ENCODE results near the gene MVB12B. TPM values are rescaled to one million over a fixed set of nuclear protein-coding genes. Genes with fewer than 3 reads are reported as not detected.

Gene MVB12B
- polyA plus RNA-seq, 1 experiment = 4.4 TPM

DNA sequence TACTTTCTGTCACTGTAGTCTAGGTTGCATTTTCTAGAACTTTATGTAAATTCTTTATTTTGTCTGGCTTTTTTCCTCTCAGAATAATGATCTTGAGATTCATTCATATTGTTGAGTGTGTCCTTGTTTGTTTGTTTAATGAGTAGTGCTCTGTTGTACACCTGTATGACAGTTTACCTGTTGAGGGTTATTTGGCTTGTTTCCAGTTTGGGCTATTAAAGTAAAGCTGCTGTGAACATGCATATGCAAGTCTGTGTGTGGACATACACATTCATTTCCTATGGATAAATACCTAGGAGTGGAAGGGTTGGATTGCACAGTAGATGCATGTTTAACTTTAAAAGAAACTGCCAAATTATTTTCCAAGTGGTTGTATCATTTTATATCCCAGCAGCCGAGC, 30.4 kb downstream of the MVB12B start:
- no peak for DNase-seq (ENCODE audit: low read depth, low spot score)
- ChIA-PET POLR2A (no interaction called here), CTCF (interaction anchor here (1.3 kb wide), 1 partner anchor 41 kb away, joined by 3 read pairs; no protein-coding TSS in a partner anchor)
- Histone ChIP-seq H3K9me3 (ENCODE audit: control insufficient read depth, insufficient read depth, low read length) (peaks cover 3% of the 10 kb centered on the region), H3K4me3 (ENCODE audit: low read depth, low read length) (no peak overlapping the region), H3K27ac (ENCODE audit: low read depth, low read length) (no peak overlapping the region), H3K27me3 (ENCODE audit: control insufficient read depth, insufficient read depth, low read length) (no peaks in the 10 kb centered on the region)
- TF ChIP-seq, protein P1, sequence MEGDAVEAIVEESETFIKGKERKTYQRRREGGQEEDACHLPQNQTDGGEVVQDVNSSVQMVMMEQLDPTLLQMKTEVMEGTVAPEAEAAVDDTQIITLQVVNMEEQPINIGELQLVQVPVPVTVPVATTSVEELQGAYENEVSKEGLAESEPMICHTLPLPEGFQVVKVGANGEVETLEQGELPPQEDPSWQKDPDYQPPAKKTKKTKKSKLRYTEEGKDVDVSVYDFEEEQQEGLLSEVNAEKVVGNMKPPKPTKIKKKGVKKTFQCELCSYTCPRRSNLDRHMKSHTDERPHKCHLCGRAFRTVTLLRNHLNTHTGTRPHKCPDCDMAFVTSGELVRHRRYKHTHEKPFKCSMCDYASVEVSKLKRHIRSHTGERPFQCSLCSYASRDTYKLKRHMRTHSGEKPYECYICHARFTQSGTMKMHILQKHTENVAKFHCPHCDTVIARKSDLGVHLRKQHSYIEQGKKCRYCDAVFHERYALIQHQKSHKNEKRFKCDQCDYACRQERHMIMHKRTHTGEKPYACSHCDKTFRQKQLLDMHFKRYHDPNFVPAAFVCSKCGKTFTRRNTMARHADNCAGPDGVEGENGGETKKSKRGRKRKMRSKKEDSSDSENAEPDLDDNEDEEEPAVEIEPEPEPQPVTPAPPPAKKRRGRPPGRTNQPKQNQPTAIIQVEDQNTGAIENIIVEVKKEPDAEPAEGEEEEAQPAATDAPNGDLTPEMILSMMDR (IDR thresholded peaks at IDR 0.05; ENCODE audit: low read depth, low read length) = no peak

DNA sequence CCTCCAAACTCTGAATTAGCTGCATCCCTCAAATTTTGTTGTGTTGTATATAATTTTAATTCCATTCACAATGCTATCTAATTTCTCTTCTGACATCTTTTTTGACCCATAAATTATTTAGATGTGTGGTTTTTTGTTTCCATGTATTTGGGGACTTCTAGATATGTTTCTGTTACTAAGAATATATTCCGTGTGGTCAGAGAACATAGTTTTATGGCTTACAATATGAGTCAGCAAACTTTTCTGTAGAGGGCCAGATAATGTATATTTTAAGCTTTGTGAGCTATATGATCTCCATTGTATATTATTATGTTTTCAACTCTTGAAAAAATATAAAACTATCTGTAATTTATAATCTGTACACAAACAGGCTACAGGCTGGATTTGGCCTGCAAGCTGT, 33.4 kb downstream of the MVB12B start:
- POLR2A ChIA-PET = no interaction called here
- Histone ChIP-seq H3K27ac (ENCODE audit: low read depth, low read length) (no peak overlapping the region), H3K4me3 (ENCODE audit: low read depth, low read length) (no peak overlapping the region), H3K27me3 (ENCODE audit: control insufficient read depth, insufficient read depth, low read length) (no peaks in the 10 kb centered on the region), H3K9me3 (ENCODE audit: control insufficient read depth, insufficient read depth, low read length) (peaks cover 6% of the 10 kb centered on the region)
- CTCF ChIA-PET = no interaction called here
- no peak for DNase-seq (ENCODE audit: low read depth, low spot score)
- TF ChIP-seq, protein P1 (IDR thresholded peaks at IDR 0.05; ENCODE audit: low read depth, low read length) = no peak

DNA sequence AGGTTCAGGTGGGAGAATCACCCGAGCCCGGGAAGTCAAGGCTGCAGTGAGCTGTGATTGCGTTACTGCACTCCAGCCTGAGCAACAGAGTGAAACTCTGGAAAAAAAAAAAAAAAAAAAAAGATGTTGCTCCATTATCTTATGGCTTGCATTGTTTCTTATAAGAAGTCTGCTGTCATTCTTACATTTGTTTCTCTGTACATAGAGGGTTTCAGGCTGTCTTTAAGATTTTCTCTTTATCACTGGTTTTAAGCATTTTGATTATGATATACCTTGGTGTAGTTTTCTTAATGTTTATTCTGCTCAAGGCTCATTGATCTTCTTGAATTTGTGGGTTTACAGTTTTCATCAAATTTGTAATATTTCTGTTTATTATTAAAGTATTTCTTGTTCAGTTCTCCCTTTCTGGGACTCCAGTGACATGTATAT, 35.2 kb downstream of the MVB12B start:
- Histone ChIP-seq H3K27ac (ENCODE audit: low read depth, low read length) (no peak overlapping the region), H3K27me3 (ENCODE audit: control insufficient read depth, insufficient read depth, low read length) (no peaks in the 10 kb centered on the region), H3K4me3 (ENCODE audit: low read depth, low read length) (no peak overlapping the region), H3K9me3 (ENCODE audit: control insufficient read depth, insufficient read depth, low read length) (peaks cover 6% of the 10 kb centered on the region)
- ChIA-PET POLR2A (interaction anchor here (0.7 kb wide), 1 partner anchor 36 kb away, joined by 7 read pairs; no protein-coding TSS in a partner anchor), CTCF (interaction anchor here (0.6 kb wide), 1 partner anchor 66 kb away, joined by 8 read pairs; no protein-coding TSS in a partner anchor)
- TF ChIP-seq, protein P1 (IDR thresholded peaks at IDR 0.05; ENCODE audit: low read depth, low read length) = no peak
- DNase-seq (ENCODE audit: low read depth, low spot score) = no peak

DNA sequence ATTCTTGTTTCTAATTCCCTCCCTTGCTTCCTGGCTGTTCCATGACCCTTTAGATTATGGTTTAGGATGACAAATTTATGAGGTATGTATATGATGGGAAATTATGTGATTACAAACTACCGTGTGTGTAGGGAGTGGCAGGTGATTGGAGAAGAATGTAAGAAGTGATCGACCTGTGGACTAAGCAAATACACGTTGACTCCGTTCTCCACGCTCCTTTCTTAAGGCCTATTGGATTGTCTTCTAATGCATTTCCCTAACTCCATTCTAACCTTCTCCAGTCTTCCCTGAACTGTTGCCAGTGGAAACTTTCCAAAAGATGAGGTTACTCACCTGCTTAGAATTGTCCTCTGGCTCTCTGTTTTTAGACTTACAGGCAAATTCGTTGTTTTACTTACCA, 36.6 kb downstream of the MVB12B start:
- Histone ChIP-seq H3K27ac (ENCODE audit: low read depth, low read length) (no peak overlapping the region), H3K9me3 (ENCODE audit: control insufficient read depth, insufficient read depth, low read length) (peaks cover 6% of the 10 kb centered on the region), H3K27me3 (ENCODE audit: control insufficient read depth, insufficient read depth, low read length) (no peaks in the 10 kb centered on the region), H3K4me3 (ENCODE audit: low read depth, low read length) (no peak overlapping the region)
- CTCF ChIA-PET = interaction anchor here (0.5 kb wide), 1 partner anchor 1135 kb away, joined by 4 read pairs; no protein-coding TSS in a partner anchor
- no peak for DNase-seq (ENCODE audit: low read depth, low spot score)
- POLR2A ChIA-PET = no interaction called here
- TF ChIP-seq, protein P1 (IDR thresholded peaks at IDR 0.05; ENCODE audit: low read depth, low read length) = no peak

DNA sequence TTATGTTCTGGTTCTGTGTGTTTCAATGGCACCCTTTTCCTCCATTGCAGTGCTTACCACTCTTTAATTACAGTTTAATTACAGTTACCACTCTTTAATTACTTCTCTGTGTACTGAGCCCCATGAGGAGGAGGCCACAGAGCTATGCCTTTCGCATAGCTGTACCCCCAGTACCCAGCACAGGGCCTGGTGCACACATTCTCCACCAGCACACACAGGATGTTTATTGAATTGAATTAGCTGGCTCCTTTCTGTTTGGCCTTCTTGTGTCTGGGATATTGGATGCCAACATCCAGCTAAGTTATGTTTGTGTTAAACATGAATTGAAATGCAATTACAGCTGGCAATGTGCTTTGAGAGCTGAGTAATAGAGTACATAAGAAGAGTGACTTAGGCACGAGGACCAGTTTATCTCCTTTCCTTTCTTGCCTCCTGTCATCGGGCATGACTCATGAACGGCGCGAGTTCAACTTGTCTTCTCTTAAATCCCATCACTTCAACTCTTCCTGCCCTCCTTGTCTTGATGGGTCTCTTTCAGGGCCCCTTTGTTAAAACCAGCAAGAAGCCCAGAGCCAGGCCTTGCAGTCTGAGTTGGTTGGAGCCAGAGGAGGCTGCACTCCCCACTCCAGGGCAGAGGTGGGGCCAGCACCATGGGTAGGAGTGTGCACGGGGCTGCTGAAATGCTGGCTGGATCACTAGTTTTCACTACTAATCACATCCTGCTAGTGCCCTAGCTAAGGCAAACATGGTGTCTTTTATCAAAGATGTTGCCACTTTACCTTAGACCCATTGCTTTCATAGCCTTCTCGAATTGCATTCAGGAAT, 37.4 kb downstream of the MVB12B start:
- peak; percentile 33 for DNase-seq (ENCODE audit: low read depth, low spot score)
- no peak overlapping the region for H3K4me3 ChIP-seq (ENCODE audit: low read depth, low read length)
- peaks cover 6% of the 10 kb centered on the region for H3K9me3 ChIP-seq (ENCODE audit: control insufficient read depth, insufficient read depth, low read length)
- no peak overlapping the region for H3K27ac ChIP-seq (ENCODE audit: low read depth, low read length)
- POLR2A ChIA-PET = interaction anchor here (0.6 kb wide), 1 partner anchor 903 kb away, joined by 3 read pairs; no protein-coding TSS in a partner anchor
- CTCF ChIA-PET = interaction anchor here (0.5 to 0.9 kb wide), 2 partner anchors 35 to 1136 kb away, joined by 3 to 4 read pairs; no protein-coding TSS in a partner anchor
- H3K27me3 ChIP-seq (ENCODE audit: control insufficient read depth, insufficient read depth, low read length) = no peaks in the 10 kb centered on the region
- TF ChIP-seq, protein P1 (IDR thresholded peaks at IDR 0.05; ENCODE audit: low read depth, low read length) = no peak

Measured in AG04450 (cell line).